GM12878 (cell line): ENCODE measurements around the gene CCDC8. TPM values are rescaled to one million over a fixed set of nuclear protein-coding genes. Genes with fewer than 3 reads are reported as not detected.

ENCODE experiments used
- ATAC-seq: fragments of 200-7000 bp; cut with Tn5 transposase; 3 replicates; pipeline ENCODE4 v1.9.1; 2020; ENCODE audit warnings: mild to moderate bottlenecking, moderate library complexity
- BruUV-seq: library from RNA; stranded (reverse); fragments of 400-500 nt; replicated peaks from 2 replicates; lab custom pipeline; 2021; lab: Mats Ljungman, UMichigan
- CTCF ChIA-PET: fragments of 300-600 bp; sonication (Branson Sonifier 250); formaldehyde crosslinking; extraction: SDS; loops from one replicate; lab custom pipeline; 2021; ENCODE audit warnings: inconsistent platforms; lab: Yijun Ruan, JAX
- POLR2A ChIA-PET: fragments of 350-600 bp; formaldehyde crosslinking; extraction: SDS; loops from one replicate; lab custom pipeline; 2021; ENCODE audit warnings: inconsistent platforms; lab: Charles Lee
- RAD21 ChIA-PET: fragments of 300-600 bp; sonication (Branson Sonifier 250); formaldehyde crosslinking; loops from one replicate; lab custom pipeline; 2023; ENCODE audit warnings: antibody characterized with exemption; ENCODE audit not compliant: unreplicated experiment; lab: Charles Lee
- SMC1A ChIA-PET: fragments of 300-600 bp; sonication (Branson Sonifier 250); formaldehyde crosslinking; loops from one replicate; lab custom pipeline; 2023; ENCODE audit not compliant: unreplicated experiment, uncharacterized antibody; lab: Charles Lee
- DNase-seq: peaks from one replicate; pipeline ENCODE4 v3.0.0-alpha.2; 2011; ENCODE audit warnings: low read depth, low spot score
- FAIRE-seq: peaks from 3 replicates; lab custom pipeline; 2011; peaks lifted over from hg19 to GRCh38; lab: Jason Lieb, UNC
- H2AFZ ChIP-seq: 2 replicates; pipeline ENCODE4 v1.6.0; 2011; ENCODE audit warnings: low read depth, low read length, control low read depth; ENCODE audit not compliant: control insufficient read depth
- H3K27ac ChIP-seq: 2 replicates; pipeline ENCODE4 v1.5.1; 2011; ENCODE audit warnings: control low read depth; ENCODE audit not compliant: control insufficient read depth, insufficient read depth
- H3K27me3 ChIP-seq, 2 experiments: replicated peaks in 1 of 2; 2 replicates each; pipeline versions ENCODE4 v1.6.0 to v1.6.1; 2011; ENCODE audit warnings: low read length in 1 of 2; ENCODE audit not compliant: control insufficient read depth in 2 of 2, insufficient read depth in 2 of 2
- H3K36me3 ChIP-seq, 2 experiments: 2 replicates each; pipeline ENCODE4 v1.5.1; 2011; ENCODE audit warnings: low read length in 1 of 2; ENCODE audit not compliant: control insufficient read depth in 2 of 2, insufficient read depth in 2 of 2
- H3K4me1 ChIP-seq: 2 replicates; pipeline ENCODE4 v1.6.1; 2011; ENCODE audit warnings: mild to moderate bottlenecking, low read length, moderate library complexity, mixed read lengths; ENCODE audit not compliant: control insufficient read depth, insufficient read depth
- H3K4me2 ChIP-seq: 2 replicates; pipeline ENCODE4 v1.6.0; 2011; ENCODE audit warnings: control low read depth; ENCODE audit not compliant: control insufficient read depth, insufficient read depth
- H3K4me3 ChIP-seq: fragments of 200-600 bp; sonication (generic); 2 replicates; pipeline ENCODE4 v1.5.1; 2016
- H3K79me2 ChIP-seq: 2 replicates; pipeline ENCODE4 v1.6.0; 2011; ENCODE audit warnings: low read length; ENCODE audit not compliant: control insufficient read depth, insufficient read depth
- H3K9ac ChIP-seq: 2 replicates; pipeline ENCODE4 v1.8.0; 2011; ENCODE audit warnings: low read length, control low read depth, mixed read lengths; ENCODE audit not compliant: control insufficient read depth, insufficient read depth
- H3K9me3 ChIP-seq: replicated peaks from 3 replicates; pipeline ENCODE4 v1.5.1; 2011; ENCODE audit warnings: mild to moderate bottlenecking, low read length; ENCODE audit not compliant: control insufficient read depth, insufficient read depth
- H4K20me1 ChIP-seq: 2 replicates; pipeline ENCODE4 v1.6.0; 2011; ENCODE audit not compliant: control insufficient read depth, insufficient read depth
- CTCF ChIP-seq, 3 experiments: IDR thresholded peaks in 2 of 3; conservative IDR thresholded peaks in 1 of 3; 2 replicates each; pipeline ENCODE4 v1.5.1; 2011; ENCODE audit warnings: low read depth in 3 of 3, low read length in 3 of 3, mild to moderate bottlenecking in 3 of 3, control low read depth in 2 of 3, moderate library complexity in 2 of 3, inconsistent platforms in 1 of 3, mixed read lengths in 1 of 3; ENCODE audit not compliant: control insufficient read depth in 2 of 3, insufficient read depth in 1 of 3; ENCODE audit errors: extremely low read depth in 1 of 3
- EGR1 ChIP-seq, 2 experiments: IDR thresholded peaks; 1 replicate in 1 of 2; 2 replicates in 1 of 2; pipeline ENCODE4 v1.6.1; 2011 to 2012; ENCODE audit warnings: low read depth in 2 of 2, low read length in 2 of 2, borderline replicate concordance in 1 of 2, mild to moderate bottlenecking in 1 of 2, moderate library complexity in 1 of 2
- HCFC1 ChIP-seq: fragments of 150-350 bp; IDR thresholded peaks from 2 replicates; pipeline ENCODE4 v1.6.1; 2014; ENCODE audit warnings: low read length
- JUND ChIP-seq: IDR thresholded peaks from 2 replicates; pipeline ENCODE4 v1.6.1; 2012; ENCODE audit warnings: low read depth, mild to moderate bottlenecking, low read length, improper control_type of control experiment, moderate library complexity
- MYB ChIP-seq: fragments of 150-350 bp; IDR thresholded peaks from 2 replicates; pipeline ENCODE4 v1.6.1; 2014; ENCODE audit warnings: mild to moderate bottlenecking, low read depth, low read length, borderline replicate concordance
- MYC ChIP-seq: IDR thresholded peaks from 2 replicates; pipeline ENCODE4 v1.6.1; 2011; ENCODE audit warnings: mild to moderate bottlenecking, low read length, moderate library complexity, inconsistent platforms; ENCODE audit not compliant: insufficient read depth, insufficient replicate concordance, insufficient read length, severe bottlenecking
- SRF ChIP-seq, 2 experiments: IDR thresholded peaks; 2 replicates each; pipeline ENCODE4 v1.6.1; 2011; ENCODE audit warnings: low read depth in 2 of 2, low read length in 2 of 2, mild to moderate bottlenecking in 1 of 2, moderate library complexity in 1 of 2
- TAF1 ChIP-seq: IDR thresholded peaks from 2 replicates; pipeline ENCODE4 v1.6.1; 2011; ENCODE audit warnings: mild to moderate bottlenecking, low read depth, low read length, borderline replicate concordance
- ZNF24 ChIP-seq: fragments of 450-650 bp; IDR thresholded peaks from 2 replicates; pipeline ENCODE4 v1.6.1; 2017; ENCODE audit warnings: antibody characterized with exemption, mild to moderate bottlenecking
- WGBS: methylation state at CpG from one replicate; pipeline ENCODE4 v1.1.6; 2016; ENCODE audit warnings: low lambda C conversion rate; ENCODE audit not compliant: insufficient replicate concordance, insufficient coverage; ENCODE audit errors: missing lambda C conversion rate; 5-methylcytosine and 5-hydroxymethylcytosine counted together
- in situ Hi-C: fragments of 300-500 bp; cut with MboI; formaldehyde crosslinking; loops from 9 replicates; pipeline ENCODE4 v1.14.3; 2018; ENCODE audit warnings: mixed read lengths
- intact Hi-C: fragments of 100-400 bp; cut with micrococcal nuclease; formaldehyde crosslinking; loops from one replicate; pipeline ENCODE4 v1.14.2; 2022; ENCODE audit not compliant: unreplicated experiment
- polyA plus RNA-seq, 11 experiments: library from polyadenylated mRNA; depleted of rRNA in 4 of 11; unstranded in 6 of 11; stranded (reverse) in 5 of 11; fragments of >200 nt; fragmentation: Nextera tagmentation in 4 of 11; fragmentation: Illumina TruSeq in 1 of 11; extraction: Ambion mirVana in 4 of 11; extraction: Trizol in 1 of 11; gene quantifications; 1 replicate in 1 of 11; 2 replicates in 10 of 11; pipeline versions ENCODE4 v1.2.1 to v1.2.3, GENCODE V29; 2011 to 2016; ENCODE audit warnings: inconsistent platforms in 2 of 11, missing spikeins in 2 of 11, low read depth in 1 of 11
- total RNA-seq, 4 experiments: library from RNA; depleted of rRNA in 3 of 4; stranded (reverse); fragments of >200 nt in 3 of 4; fragmentation: Illumina TruSeq in 1 of 4; extraction: Trizol in 1 of 4; gene quantifications; 2 replicates each; pipeline versions ENCODE4 v1.2.1 to v1.2.3, GENCODE V29; 2013 to 2021

The CCDC8 gene
- total and polyA plus RNA-seq, 10 of the 15 experiments (the other 5 are each of a cell fraction or from before 2014, with no cell fraction given) = under 0.01 to 0.15 (median 0.05) TPM; not detected in 5

- ATAC-seq = no peak
- TF ChIP-seq MYB (no peak), CTCF (IDR thresholded peaks at IDR 0.05 in 2 of 3, conservative IDR thresholded peaks at IDR 0.05 in 1 of 3; ENCODE audit: control insufficient read depth in 2 of 3, extremely low read depth in 1 of 3, insufficient read depth in 1 of 3, low read depth in 3 of 3, low read length in 3 of 3) (no peak), TAF1 (no peak), EGR1 (IDR thresholded peaks at IDR 0.05; ENCODE audit: borderline replicate concordance in 1 of 2, low read depth in 2 of 2, low read length in 2 of 2) (no peak), JUND (no peak), HCFC1 (no peak), SRF (IDR thresholded peaks at IDR 0.05; ENCODE audit: low read depth in 2 of 2, low read length in 2 of 2) (no peak), MYC (no peak), ZNF24 (no peak)
- Histone ChIP-seq H3K27me3 (no peaks in the 10 kb centered on the region), H3K9me3 (no peaks in the 10 kb centered on the region), H4K20me1 (no peaks in the 10 kb centered on the region), H3K36me3 (peaks cover 34 to 52% of the 10 kb centered on the region in 2 experiments), H3K9ac (no peak overlapping the region), H2AFZ (no peak overlapping the region), H3K79me2 (no peaks in the 10 kb centered on the region), H3K4me1 (no peaks in the 10 kb centered on the region), H3K4me3 (no peak overlapping the region), H3K27ac (no peak overlapping the region), H3K4me2 (no peak overlapping the region)
- ChIA-PET SMC1A (no interaction called here), CTCF (no interaction called here), POLR2A (interaction anchor here (0.6 kb wide), 1 partner anchor 537 kb away, joined by 5 read pairs; no protein-coding TSS in a partner anchor), RAD21 (no interaction called here)
- no TSS peak for BruUV-seq
- FAIRE-seq = no peak
- DNase-seq = no peak
- WGBS = 97% methylated on average over 25 of the region's 25 CpGs
- intact Hi-C loops (no loop called here), in situ Hi-C loops (no loop called here)
Observed at GRCh38 chr19:46388311-46389095, 24.9 kb downstream of the CCDC8 start.
